NCI-H510A (cell line): Measurements from ENCODE around the gene VRTN.
"Not testable (repeated sequence)": the region's sequence is repeated elsewhere in the genome, so short reads cannot be mapped to it uniquely, and the experiment has no call there.

Experiments
- DNase-seq: peaks from one replicate; lab custom pipeline; 2025; lab: John Stamatoyannopoulos, UW

Gene VRTN

DNA sequence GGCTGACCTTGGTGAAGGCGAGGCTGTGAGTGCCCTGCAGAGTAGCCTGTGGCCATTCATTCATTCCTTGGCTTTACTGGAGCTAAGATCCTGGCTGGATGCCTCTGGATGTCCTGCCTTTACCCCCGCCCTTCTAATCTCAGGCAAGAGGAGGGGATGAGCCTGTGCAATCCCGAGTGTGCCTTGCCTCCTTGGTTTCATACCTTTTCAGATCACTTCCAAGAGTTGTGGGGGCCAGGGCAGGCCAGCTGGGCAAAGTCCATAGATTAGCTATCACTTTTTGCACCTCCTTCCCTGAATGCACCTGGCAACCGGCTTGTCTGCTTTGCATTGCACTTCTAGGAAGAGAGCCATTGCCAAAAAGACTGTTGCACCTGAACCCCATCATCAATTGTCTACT is 1.5 kb downstream of the VRTN start:
- DNase-seq = no peak

DNA sequence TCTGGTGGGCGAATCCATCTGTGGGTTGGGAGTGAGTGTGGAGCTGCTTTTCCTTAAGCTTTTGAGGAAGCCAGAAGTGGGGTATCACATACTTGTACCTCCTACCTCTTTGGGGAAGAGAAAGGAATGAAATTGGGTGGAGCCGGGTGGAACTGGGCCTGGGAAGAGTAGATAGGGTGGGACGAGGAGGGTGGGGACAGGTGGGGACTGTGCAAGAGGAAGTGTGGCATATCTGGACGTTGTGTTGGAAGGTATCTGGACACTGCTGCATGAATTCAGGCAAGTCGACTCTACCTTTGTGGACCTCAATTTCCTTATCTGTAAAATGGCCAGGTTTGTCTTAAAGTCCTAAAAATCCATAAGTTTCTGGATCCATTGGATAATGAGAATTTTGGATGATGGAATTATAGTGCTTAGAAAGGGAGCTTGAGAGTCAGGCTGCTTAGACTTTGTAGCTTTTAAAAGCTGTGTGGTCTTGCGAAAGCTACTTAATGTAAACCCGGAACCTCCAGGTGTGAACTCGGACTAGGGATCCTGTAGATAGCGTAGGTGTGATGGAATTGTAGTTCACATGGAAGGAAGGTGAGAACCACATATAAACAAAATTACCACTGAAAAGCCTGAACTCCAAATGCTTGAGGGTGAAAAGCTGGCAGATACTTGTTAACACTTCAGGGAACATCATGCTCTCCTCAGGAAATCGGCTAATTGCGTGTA is 2.1 kb downstream of the VRTN start:
- no peak for DNase-seq

DNA sequence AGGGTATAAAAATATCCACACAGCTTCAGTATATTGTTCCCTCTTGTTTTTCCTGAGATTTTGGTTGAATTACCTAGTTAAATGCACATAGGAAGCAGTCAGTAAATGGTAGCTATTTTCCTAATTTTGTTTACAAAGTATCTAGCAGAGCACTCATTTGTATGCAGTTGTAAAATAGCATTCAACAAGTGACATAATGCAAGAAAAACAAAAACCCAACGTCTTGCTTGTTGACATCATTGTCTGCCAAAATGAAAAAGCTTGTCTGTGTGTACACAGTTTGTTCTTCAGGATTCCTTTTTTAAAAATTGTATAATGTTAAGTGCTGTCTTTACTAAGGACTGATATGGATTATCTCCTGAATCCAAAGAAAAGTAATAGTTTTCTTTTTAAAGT is 2.7 kb downstream of the VRTN start:
- DNase-seq = no peak

DNA sequence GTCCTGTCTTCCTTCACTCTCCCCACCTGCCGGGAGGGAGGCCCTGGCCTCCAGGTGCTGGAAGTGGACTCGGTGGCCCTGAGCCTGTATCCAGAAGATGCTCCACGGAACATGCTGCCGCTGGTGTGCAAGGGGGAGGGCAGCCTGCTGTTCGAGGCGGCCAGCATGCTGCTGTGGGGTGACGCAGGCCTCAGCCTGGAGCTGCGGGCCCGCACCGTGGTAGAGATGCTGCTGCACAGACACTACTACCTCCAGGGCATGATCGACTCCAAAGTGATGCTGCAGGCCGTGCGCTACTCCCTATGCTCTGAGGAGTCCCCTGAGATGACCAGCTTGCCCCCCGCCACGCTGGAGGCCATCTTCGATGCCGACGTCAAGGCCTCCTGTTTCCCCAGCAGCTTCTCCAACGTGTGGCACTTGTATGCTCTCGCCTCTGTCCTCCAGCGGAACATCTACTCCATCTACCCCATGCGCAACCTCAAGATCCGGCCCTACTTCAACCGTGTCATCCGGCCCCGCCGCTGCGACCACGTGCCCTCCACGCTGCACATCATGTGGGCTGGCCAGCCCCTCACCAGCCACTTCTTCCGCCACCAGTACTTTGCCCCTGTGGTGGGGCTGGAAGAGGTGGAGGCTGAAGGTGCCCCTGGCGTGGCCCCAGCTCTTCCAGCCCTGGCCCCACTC is 8.8 kb downstream of the VRTN start:
- DNase-seq = no peak

DNA sequence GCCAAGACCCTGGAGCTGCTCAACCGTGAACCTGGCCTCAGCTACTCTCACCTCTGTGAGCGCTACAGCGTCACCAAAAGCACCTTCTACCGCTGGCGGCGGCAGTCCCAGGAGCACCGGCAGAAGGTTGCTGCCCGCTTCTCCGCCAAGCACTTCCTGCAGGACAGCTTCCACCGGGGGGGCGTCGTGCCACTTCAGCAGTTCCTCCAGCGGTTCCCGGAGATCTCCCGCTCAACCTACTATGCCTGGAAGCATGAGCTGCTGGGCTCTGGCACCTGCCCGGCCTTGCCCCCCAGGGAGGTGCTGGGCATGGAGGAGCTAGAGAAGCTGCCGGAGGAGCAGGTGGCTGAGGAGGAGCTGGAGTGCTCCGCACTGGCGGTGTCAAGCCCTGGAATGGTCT is 9.3 kb downstream of the VRTN start:
- DNase-seq = no peak

DNA sequence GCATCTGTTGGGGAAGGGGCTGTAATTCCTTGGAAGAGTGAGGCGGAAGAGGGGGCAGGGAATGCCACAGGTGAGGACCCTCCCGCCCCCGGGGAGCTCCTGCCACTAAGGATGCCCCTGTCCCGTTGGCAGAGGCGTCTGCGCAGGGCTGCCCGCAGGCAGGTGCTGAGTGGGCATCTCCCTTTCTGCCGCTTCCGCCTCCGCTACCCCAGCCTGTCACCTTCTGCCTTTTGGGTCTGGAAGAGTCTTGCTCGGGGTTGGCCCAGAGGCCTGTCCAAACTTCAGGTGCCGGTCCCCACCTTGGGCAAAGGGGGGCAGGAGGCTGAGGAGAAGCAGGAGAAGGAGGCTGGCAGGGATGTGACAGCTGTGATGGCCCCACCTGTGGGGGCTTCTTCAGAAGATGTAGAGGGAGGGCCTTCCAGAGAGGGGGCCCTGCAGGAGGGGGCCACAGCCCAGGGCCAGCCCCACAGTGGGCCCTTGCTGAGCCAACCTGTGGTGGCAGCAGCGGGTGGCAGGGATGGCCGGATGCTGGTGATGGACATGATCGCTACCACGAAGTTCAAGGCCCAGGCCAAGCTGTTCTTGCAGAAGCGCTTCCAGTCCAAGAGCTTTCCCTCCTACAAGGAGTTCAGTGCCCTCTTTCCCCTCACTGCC is 10.0 kb downstream of the VRTN start:
- no peak for DNase-seq

DNA sequence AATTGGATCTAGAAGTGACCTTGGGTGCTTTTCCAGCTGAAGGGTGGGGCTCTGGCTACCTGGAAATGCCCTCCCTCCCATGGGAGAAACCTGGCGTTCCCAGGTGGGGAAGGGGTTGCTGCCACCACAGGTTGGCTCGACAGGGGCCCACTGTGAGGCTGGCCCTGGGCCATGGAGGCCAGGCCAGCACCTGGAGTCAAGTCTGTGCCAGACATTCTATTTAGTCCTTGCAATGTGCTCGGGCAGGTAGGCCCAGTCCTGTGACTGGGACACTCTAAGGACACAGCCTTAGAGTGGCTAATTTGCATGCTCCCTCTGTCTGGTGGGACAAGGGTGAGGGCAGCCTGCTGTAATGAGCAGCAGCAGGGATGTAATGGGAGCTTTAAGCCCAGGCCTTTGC is 11.9 kb downstream of the VRTN start:
- DNase-seq = no peak

DNA sequence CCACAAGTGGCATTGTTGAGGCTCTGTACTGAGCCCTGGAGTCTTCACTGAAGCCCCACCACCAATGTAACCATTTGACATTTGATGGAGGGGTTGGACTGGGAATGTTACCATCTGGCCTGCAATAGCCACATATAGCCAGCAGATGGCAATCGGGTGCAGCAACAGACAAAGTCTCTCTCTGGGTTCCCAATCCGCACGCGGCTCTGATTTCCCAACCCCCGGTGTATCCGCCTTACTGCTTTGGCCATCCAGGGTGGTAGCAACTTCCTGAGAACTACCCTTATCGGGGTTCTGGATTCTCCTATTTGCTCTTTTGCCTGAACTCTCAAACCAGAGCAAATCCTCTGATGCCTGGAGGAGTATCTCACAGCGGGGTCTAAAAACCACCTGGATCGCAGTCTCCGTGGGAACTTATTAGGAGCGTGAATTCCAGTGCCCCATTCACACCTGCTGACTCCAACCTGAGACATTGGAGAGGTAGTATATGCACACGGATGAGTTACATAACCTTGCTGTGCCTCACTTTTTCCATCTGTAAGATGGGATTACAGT is 14.2 kb downstream of the VRTN start:
- peak; percentile 14 for DNase-seq

DNA sequence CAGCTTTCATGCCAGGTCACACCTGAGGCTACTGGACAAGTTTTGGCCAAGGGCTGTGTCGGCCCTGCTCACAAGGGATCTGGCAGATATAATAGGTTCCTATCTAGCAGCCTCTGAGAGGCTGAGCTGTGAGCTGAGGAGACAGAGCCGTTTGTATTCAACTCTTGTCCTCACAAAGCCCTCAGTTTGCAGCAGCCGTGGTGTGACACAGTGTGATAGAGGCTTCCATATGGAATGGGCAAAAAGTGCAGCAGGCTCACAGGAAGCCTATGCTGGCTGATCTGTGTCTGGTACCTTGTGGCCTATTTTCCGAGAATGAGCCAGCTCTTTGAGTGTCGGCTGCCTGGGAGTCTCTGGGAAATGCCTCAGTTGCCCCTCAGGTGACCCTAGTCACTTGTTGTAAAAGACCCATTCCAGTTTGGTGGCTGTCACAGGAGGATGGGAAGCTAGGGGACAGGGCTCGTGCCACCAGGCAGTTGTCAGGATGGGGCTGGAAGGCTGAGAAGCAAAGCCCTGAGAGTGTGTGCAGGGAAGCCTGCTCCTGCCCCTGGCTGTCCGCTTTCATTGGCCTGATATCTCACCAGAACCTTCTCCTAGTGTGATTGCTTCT is 16.1 kb downstream of the VRTN start:
- no peak for DNase-seq

DNA sequence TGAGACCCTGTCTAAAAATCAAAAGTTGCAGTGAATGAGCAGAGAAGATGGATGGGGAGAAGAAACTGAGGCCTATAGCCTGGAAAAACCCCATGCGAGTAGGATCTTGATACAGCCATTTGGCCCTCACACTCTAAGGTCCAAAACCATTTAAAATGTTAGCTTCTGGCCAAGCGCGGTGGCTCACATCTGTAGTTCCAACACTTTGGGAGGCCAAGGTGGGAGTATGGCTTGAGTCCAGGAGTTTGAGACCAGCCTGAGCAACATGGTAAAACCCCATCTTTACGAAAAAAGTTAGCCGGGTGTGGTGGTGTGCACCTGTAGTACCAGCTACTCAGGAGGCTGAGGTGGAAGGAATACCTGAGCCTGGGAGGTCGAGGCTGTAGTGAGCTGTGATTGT is 19.8 kb downstream of the VRTN start:
- no peak for DNase-seq

DNA sequence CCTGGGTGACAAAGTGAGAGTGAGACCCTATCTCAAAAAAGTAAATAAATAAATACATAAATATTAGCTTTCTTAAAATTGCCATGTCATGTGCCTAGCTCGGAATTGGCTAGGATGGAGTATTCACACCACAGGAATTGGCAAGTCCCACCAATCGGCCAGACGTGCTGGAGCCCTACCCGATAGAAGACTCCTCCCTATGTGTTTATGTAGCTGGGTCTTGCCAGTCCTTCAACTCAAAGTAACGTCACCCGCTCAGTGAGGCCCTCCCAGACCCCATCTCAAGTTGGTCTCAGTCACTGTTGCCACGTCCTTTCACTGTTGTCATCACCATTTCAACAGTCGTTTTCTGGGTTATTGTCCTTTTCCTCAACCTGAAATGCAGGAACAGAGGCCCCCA is 20.2 kb downstream of the VRTN start:
- DNase-seq = no peak

DNA sequence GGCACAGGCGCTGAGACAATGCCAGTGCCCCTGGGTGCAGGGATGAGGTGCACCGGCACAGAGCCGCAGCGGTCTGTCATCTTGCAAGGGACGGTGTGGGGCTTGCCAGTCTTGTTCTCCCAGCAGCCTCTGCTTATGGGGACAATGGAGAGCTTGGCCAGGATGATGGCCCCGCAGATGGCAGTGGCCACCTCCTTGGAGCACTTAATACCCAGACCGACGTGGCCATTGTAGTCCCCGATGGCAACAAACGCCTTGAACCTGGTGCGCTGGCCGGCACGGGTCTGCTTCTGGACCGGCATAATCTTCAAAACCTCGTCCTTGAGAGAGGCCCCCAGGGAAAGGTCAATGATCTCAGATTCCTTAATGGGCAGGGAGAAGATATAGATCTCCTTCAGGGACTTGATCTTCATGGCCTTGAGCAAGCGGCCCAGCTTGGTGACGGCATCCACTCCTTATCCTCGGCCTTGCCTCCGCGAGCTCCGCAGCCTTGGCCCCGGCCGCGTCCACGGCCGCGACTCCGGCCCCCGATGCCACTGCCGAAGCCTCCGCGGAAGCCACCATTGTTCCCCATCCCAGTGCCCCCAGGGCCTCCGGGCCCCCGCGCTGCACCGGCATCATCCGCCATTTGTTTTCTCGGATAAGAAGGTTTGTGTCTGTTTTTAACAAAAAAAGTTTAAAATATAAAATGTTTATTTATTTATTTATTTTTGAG is 29.9 kb downstream of the VRTN start:
- no peak for DNase-seq

DNA sequence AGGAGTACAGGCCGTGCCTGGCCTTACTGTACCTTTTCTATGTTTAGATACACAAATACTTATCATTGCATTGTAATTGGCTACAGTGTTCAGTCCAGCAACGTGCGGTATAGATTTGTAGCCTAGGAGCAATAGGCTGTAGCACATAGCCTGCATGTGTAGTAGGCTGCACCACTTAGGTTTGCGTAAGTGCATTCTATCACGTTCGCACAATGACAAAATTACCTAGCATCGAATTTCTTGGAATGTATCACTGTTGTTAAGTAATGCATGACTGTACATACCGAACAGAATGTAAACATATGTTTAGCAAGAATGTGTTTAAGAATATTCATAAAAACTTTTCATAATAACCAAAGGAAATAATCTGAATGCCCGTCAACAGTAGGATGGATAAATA is 31.9 kb downstream of the VRTN start:
- DNase-seq = no peak

DNA sequence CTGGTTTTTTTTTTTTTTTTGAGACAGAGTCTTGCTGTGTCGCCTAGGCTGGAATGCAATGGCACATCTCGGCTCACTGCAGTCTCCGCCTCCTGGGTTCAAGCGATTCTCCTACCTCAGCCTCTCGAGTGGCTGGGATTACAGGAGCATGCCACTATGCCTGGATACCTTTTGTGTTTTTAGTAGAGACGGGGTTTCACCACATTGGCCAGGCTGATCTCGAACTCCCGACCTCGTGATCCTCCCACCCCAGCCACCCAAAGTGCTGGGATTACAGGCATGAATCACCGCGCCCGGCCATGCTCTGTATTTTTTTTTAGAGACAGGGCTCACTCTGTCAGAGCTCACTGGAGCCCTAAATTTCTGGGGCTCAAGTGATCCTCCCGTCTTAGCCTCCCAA is 32.6 kb downstream of the VRTN start:
- DNase-seq = no peak

DNA sequence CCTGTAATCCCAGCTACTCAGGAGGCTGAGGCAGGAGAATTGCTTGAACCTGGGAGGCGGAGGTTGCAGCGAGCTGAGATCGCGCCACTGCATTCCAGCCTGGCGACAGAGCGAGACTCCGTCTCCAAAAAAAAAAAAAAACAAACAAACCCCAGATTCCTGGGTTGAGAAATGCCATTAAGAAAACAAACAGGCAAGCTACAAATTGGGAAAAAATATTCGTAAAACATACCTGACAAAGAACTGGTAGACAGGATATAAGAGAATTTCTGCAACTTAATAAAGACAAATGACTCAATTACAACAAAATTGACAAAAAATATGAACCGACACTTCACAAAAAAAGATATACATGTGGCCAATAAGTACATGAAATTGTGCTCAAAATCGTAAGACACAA is 33.3 kb downstream of the VRTN start:
- DNase-seq = not testable (repeated sequence)

DNA sequence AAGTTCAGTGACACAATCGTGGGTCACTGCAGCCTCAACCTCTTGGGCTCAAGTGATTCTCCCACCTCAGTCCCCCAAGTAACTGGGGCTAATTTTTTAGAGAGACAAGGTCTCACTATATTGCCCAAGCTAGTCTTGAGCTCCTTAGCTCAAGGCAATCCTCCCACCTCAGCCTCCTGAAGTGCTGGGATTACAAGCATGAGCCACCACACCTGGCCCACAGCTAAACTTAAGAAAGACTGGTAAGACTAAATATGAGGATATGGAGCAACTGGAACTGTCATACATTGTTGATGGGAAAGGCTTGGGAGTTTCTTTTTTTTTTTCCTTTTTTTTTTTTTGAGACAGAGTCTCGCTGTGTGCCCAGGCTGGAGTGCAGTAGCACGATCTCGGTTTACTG is 34.0 kb downstream of the VRTN start:
- DNase-seq = no peak

DNA sequence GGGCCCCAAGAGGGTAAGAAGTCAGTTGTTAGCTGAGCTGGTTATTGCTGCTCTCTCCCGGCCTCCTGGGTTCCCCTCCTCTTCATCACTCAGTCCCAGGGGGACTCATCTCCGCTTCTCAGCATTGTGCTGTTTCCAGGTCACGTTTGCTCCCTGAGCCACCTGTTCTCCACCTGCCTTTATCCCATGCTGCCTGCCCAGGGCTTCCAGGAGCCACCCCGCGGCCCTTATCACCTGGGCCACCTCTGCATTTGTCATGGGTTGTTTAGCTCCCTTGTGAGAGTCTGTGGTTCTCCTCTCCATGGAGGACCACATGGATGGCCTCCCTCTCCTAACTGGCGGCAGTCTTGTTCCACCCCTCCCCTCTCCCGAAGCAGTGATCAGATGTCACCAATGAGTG is 41.7 kb downstream of the VRTN start:
- DNase-seq = no peak

DNA sequence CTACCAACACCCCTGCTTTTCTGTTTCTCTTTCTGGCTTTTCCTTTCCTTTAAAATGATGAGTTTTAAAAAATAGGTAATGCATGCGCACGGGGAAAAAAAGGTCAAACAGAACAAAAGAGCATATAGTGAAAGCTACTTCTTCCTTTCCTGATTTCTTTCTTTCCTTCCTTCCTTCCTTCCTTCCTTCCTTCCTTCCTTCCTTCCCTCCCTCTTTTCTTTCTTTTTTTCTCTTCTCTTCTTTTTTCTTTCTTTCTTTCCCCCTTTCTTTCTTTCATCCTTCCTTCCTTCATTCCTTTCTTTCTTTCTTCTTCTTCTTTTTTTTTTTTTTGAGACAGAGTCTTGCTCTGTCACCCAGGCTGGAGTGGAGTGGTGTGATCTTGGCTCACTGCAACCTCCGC is 42.2 kb downstream of the VRTN start:
- not testable (repeated sequence) for DNase-seq

DNA sequence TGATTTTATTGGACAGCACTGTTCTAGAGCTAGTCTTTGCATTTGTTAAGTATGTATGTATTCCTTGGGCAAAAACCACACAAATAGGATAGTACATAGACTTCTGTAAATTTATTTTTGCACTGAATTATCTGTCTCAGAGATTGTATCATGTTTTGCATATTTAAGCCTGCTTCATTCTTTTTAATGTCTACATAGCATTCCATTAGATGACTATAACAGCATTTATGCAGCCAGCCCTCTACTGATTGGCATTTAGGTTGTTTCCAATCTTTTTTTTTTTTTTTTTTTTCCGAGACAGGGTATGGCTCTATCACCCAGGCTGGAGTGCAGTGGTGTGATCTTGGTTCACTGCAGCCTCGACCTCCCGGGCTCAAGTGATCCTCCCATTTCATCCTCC is 43.2 kb downstream of the VRTN start:
- DNase-seq = no peak

DNA sequence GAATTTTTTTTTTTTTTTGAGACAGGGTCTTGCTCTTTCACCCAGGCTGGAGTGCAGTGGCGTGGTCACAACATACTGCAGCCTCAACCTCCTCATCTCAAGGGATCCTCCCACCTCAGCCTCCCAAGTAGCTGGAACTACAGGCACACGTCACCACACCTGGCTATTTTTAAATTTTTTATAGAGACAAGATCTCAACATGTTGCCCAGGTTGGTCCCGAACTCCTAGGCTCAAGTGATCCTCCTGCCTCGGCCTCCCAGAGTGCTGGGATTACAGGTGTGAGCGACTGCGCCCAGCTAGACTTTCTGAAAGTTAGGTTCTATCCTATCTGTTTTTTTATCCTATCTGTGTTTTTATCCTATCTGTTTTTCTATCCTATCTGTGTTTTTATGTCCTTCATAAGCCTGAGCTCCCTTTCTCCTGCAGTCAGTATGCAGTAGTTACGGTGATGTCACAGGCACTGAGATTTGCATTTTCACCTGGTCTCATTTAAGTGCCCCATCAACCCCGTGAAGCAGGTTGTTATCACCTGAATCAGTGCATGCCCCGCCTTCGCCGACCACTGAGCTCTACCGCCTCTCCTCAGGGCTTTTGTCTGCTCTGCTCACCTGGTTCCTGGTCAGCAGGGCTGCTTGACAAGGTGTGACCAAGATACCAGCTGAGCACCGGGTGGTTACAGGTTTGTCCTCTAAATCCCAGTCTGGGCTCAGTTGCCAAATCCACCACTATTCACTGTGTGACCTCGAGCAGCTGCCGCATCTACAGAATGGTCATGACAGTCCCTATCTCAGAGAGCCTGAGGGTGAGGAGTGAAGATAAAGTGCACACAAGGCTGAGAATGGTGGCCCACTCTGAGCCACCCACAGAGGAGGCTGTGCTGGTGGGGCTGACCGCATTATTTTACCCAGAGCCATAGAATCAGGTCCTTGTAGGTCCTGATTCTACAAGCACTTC is 44.6 kb downstream of the VRTN start:
- DNase-seq = no peak

DNA sequence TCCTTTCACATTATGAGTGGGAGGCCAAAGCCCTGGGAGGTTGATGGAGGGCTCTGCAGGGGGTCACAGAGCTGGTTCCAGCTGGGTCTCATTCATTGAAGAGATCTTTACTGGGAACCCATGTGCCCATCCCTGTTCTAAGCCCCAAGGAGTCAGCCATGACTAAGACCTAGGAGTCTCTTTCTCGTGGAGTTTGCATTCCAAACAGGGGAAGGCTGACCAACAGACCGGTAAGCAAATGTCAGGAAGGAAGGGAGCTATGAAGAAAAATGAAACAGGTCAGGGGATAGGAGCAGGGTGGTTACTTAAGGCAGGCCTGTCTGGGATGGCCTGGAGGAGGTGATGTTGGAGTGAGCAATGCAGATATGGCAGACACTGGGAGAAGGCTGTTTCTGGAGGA is 46.3 kb downstream of the VRTN start:
- no peak for DNase-seq
